Heart right ventricle (tissue), 16 donors: ENCODE data around the gene JUND. TPM values are rescaled to one million over a fixed set of nuclear protein-coding genes. Genes with fewer than 3 reads are reported as not detected.

ENCODE experiments used
- ATAC-seq, 8 donors: fragments of 200-7000 bp; cut with Tn5 transposase; one replicate each; pipeline ENCODE4 v1.9.1; 2020; ENCODE audit warnings: mild to moderate bottlenecking in 8 of 8, moderate library complexity in 8 of 8, moderate number of reproducible peaks in 1 of 8
- DNase-seq, 2 donors: peaks; one replicate each; pipeline ENCODE4 v3.0.0-alpha.2; 2020
- H3K27ac ChIP-seq, 10 donors: fragments of 200-600 bp; sonication (generic) in 2 of 10; one replicate each; pipeline versions ENCODE4 v1.5.0 to v1.8.0; 2020 to 2022; ENCODE audit warnings: mild to moderate bottlenecking in 3 of 10
- H3K27me3 ChIP-seq, 7 donors: fragments of 200-600 bp; one replicate each; pipeline ENCODE4 v1.8.0; 2021 to 2022; ENCODE audit warnings: mild to moderate bottlenecking in 2 of 7
- H3K36me3 ChIP-seq, 9 donors: fragments of 200-600 bp; sonication (generic) in 1 of 9; one replicate each; pipeline versions ENCODE4 v1.5.0 to v1.8.0; 2020 to 2022; ENCODE audit warnings: mild to moderate bottlenecking in 2 of 9
- H3K4me1 ChIP-seq, 9 donors: fragments of 200-600 bp; sonication (generic) in 1 of 9; one replicate each; pipeline versions ENCODE4 v1.5.0 to v1.8.0; 2020 to 2022; ENCODE audit warnings: mild to moderate bottlenecking in 4 of 9
- H3K4me3 ChIP-seq, 10 donors: fragments of 200-600 bp; sonication (generic) in 2 of 10; one replicate each; pipeline versions ENCODE4 v1.5.0 to v1.8.0; 2020 to 2022; ENCODE audit warnings: mild to moderate bottlenecking in 7 of 10, moderate library complexity in 2 of 10
- H3K9me3 ChIP-seq, 11 donors: fragments of 200-600 bp in 10 of 11; sonication (generic) in 2 of 11; one replicate each; pipeline versions ENCODE4 v1.5.0 to v1.8.0; 2013 to 2022; ENCODE audit warnings: mild to moderate bottlenecking in 2 of 11, control low read depth in 1 of 11, moderate library complexity in 1 of 11
- CTCF ChIP-seq, 9 donors: fragments of 200-600 bp; sonication (generic) in 2 of 9; IDR thresholded peaks; one replicate each; pipeline versions ENCODE4 v1.5.0 to v1.8.0; 2021 to 2022; ENCODE audit warnings: antibody characterized with exemption in 9 of 9, mild to moderate bottlenecking in 5 of 9, moderate library complexity in 1 of 9
- WGBS, 2 donors: extraction: QIAGEN DNeasy Blood & Tissue Kit; methylation state at CpG; one replicate each; pipeline ENCODE4 v1.1.7; 2013; ENCODE audit warnings: inconsistent platforms in 1 of 2; 5-methylcytosine and 5-hydroxymethylcytosine counted together
- intact Hi-C, 10 donors: fragments of 100-400 bp; cut with DNase I; formaldehyde crosslinking; loops; one replicate each; pipeline versions ENCODE4 v1.11.1 to v1.14.2; 2022
- polyA plus RNA-seq, 2 donors: library from polyadenylated mRNA; stranded (reverse); fragments of 200-250 nt; gene quantifications; one replicate each; pipeline ENCODE4 v1.2.3, GENCODE V29; 2013
- total RNA-seq, 10 donors: library from RNA; stranded (reverse); fragmentation: NEBNext Ultra II Directional in 3 of 10; extraction: Animal tissue kit (Norgen Biotek cat#: 25700) in 3 of 10; gene quantifications; one replicate each; pipeline versions ENCODE4 v1.2.1 to v1.2.4, GENCODE V29; 2021 to 2023
- donor health status: Arrhythmogenic right ventricular cardiomyopathy.
- donor health status: ischemic (EF 13 %, LVEDD 7.1; RV severe dilation, severe dysfunction).
- donor health status: healthy with polysubstance abuse.
- donor health status: DM: no; HTN: yes; CAD: no.
- donor health status: DM: no; HTN: no; CAD: no.
- donor health status: ischemic (EF 25% LVEDD 6.9; RV normal size, moderate dysfunction).
- donor health status: ischemic (EF 25% LVEDD 5.7; RV mildly dilated, moderate dysfunction).
- donor health status: healthy.
- donor health status: DM: yes; HTN: yes; CAD: no.
- donor health status: Ischemic cardiomyopathy.
- donor health status: ischemic (EF 35%, LVEDD 5.7; RV mildly dilated, moderate dysfunction).
- donor health status: nonischemic (EF 11% LVEDD 7.7; RV severe dilation, severe dysfunction).
- donor health status: DM: yes; HTN: yes; CAD: no.
- donor health status: PGD.
- donor health status: ischemic (EF 29% LVEDD 5.4; RV normal size, mild dysfunction).
- donor health status: nonischemic (EF 23%, LVEDD 6.1; RV moderate dilation, normal function).

The JUND gene
- total and polyA plus RNA-seq, 12 donors = 93.7 to 278 (median 133) TPM

GRCh38 chr19:18299654-18300053 is 18.2 kb upstream of the JUND start:
- WGBS, 2 donors = 95 to 99% methylated on average over 9 of the region's 9 CpGs
- TF ChIP-seq CTCF (IDR thresholded peaks at IDR 0.05) = no peak
- peak overlapping the region in 3 of 10 donors; percentile 27 to 100 (median 97) for H3K27ac ChIP-seq
- no peak for DNase-seq
- H3K27me3 ChIP-seq = no peaks in the 10 kb centered on the region
- H3K9me3 ChIP-seq = no peaks in the 10 kb centered on the region
- no peaks in the 10 kb centered on the region for H3K36me3 ChIP-seq
- no peak for ATAC-seq
- intact Hi-C loops = loop anchor here in 1 of 10 donors (10.0 kb wide), 1 partner anchor 1225 kb away; the partner anchor contains the start of genes HAUS8 and MYO9B
- peaks cover 13 to 46% (median 39%) of the 10 kb centered on the region in 9 donors for H3K4me1 ChIP-seq
- no peak overlapping the region for H3K4me3 ChIP-seq

DNA sequence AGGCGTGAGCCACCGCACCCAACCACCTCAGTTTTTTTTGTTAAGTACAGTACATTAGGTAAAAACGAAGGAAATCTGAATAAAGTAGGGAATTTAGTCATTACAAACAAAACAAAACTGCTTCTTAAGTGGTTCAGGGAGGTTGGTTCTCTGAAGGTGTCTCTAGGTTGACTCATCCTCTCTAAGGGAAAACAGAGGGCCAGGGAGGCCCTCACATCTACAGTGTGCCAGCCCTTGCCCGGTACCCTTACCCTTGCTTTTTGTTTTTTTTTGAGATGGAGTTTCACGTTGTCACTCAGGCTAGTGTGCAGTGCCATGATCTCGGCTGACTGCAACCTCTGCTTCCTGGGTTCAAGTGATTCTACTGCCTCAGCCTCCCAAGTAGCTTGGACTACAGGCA is 17.2 kb upstream of the JUND start:
- no peaks in the 10 kb centered on the region for H3K27me3 ChIP-seq
- H3K9me3 ChIP-seq = no peaks in the 10 kb centered on the region
- ATAC-seq (no peak), DNase-seq (no peak)
- 83 to 84% methylated on average over 6 of the region's 6 CpGs for WGBS, 2 donors
- H3K27ac ChIP-seq = no peak overlapping the region
- H3K4me1 ChIP-seq = peaks cover 7 to 41% (median 32%) of the 10 kb centered on the region in 9 donors
- H3K4me3 ChIP-seq = no peak overlapping the region
- H3K36me3 ChIP-seq = no peaks in the 10 kb centered on the region
- intact Hi-C loops = loop anchor here in 1 of 10 donors (10.0 kb wide), 1 partner anchor 1224 kb away; the partner anchor contains the start of genes HAUS8 and MYO9B
- no peak for TF ChIP-seq CTCF (IDR thresholded peaks at IDR 0.05)

DNA sequence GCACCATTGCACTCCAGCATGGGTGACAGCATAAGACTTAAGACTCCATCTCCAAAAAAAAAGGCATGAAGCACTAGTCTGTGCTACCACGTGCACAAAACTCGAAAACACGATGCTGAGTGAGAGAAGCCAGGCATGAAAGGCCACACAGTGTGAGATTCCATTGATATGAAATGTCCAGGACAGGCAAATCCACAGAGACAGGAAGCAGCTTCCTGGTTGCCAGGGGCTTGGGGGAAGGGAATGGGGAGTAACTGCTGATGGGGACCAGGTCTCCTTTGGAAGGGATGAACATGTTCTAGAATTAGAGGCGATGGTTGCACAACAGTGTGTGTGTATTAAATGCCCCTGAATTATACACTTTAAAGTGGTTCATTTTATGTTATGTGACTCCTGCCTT is 15.9 kb upstream of the JUND start:
- ATAC-seq (no peak), DNase-seq (no peak)
- no peaks in the 10 kb centered on the region for H3K27me3 ChIP-seq
- H3K27ac ChIP-seq = peak overlapping the region in 1 of 10 donors; percentile 22
- 33 to 40% methylated on average over 4 of the region's 4 CpGs for WGBS, 2 donors
- intact Hi-C loops = loop anchor here in 1 of 10 donors (10.0 kb wide), 1 partner anchor 1223 kb away; the partner anchor contains the start of genes HAUS8 and MYO9B
- no peak overlapping the region for H3K4me3 ChIP-seq
- H3K9me3 ChIP-seq = no peaks in the 10 kb centered on the region
- TF ChIP-seq CTCF (IDR thresholded peaks at IDR 0.05) = no peak
- no peaks in the 10 kb centered on the region for H3K36me3 ChIP-seq
- peaks cover 0 to 41% (median 24%) of the 10 kb centered on the region in 9 donors for H3K4me1 ChIP-seq

GRCh38 chr19:18295034-18295451 is 13.6 kb upstream of the JUND start:
- WGBS, 2 donors = 69 to 100% methylated on average over 4 of the region's 4 CpGs
- H3K36me3 ChIP-seq = no peaks in the 10 kb centered on the region
- no peak for TF ChIP-seq CTCF (IDR thresholded peaks at IDR 0.05)
- peak overlapping the region in 1 of 10 donors; percentile 31 for H3K27ac ChIP-seq
- H3K4me3 ChIP-seq = no peak overlapping the region
- H3K4me1 ChIP-seq = peaks cover 3 to 42% (median 25%) of the 10 kb centered on the region in 9 donors
- intact Hi-C loops = loop anchor here in 1 of 10 donors (10.0 kb wide), 1 partner anchor 1220 kb away; the partner anchor contains the start of genes HAUS8 and MYO9B
- ATAC-seq (no peak), DNase-seq (no peak)
- no peaks in the 10 kb centered on the region for H3K27me3 ChIP-seq
- no peaks in the 10 kb centered on the region for H3K9me3 ChIP-seq
